Tibial nerve (tissue), 4 donors: ENCODE measurements around the gene NDUFS5. TPM values are rescaled to one million over a fixed set of nuclear protein-coding genes. Genes with fewer than 3 reads are reported as not detected.
"Not testable (repeated sequence)": the region's sequence is repeated elsewhere in the genome, so short reads cannot be mapped to it uniquely, and the experiment has no call there.

ENCODE experiments used
- DNase-seq, 2 donors: peaks; one replicate each; pipeline ENCODE4 v3.0.0-alpha.2; 2019; ENCODE audit warnings: low spot score in 2 of 2
- H3K27ac ChIP-seq, 4 donors: fragments of 200-600 bp; sonication (generic) in 3 of 4; one replicate each; pipeline ENCODE4 v1.5.1; 2017 to 2019; ENCODE audit warnings: mild to moderate bottlenecking in 1 of 4
- H3K27me3 ChIP-seq, 2 donors: fragments of 200-600 bp; sonication (generic) in 1 of 2; one replicate each; pipeline versions ENCODE4 v1.5.1 to v1.6.0; 2017 to 2019
- H3K36me3 ChIP-seq, 3 donors: fragments of 200-600 bp; sonication (generic); one replicate each; pipeline ENCODE4 v1.5.1; 2018 to 2019
- H3K4me1 ChIP-seq, 4 donors: fragments of 200-600 bp; sonication (generic) in 3 of 4; one replicate each; pipeline ENCODE4 v1.5.1; 2017 to 2019
- H3K4me3 ChIP-seq, 4 donors: fragments of 200-600 bp; sonication (generic) in 3 of 4; one replicate each; pipeline ENCODE4 v1.5.1; 2017 to 2019; ENCODE audit warnings: mild to moderate bottlenecking in 1 of 4, moderate library complexity in 1 of 4
- H3K9me3 ChIP-seq, 4 donors: fragments of 200-600 bp; sonication (generic) in 3 of 4; one replicate each; pipeline ENCODE4 v1.5.1; 2017 to 2019
- EP300 ChIP-seq, 2 donors: sonication (generic); formaldehyde crosslinking; IDR thresholded peaks; one replicate each; pipeline ENCODE4 v1.6.1; 2017; ENCODE audit warnings: antibody characterized with exemption in 2 of 2, mild to moderate bottlenecking in 1 of 2
- POLR2A ChIP-seq, 2 donors: fragments of 450-650 bp; IDR thresholded peaks; one replicate each; pipeline ENCODE4 v1.6.1; 2017; ENCODE audit warnings: antibody characterized with exemption in 2 of 2, mild to moderate bottlenecking in 2 of 2, moderate library complexity in 2 of 2
- WGBS, 2 donors: methylation state at CpG; one replicate each; pipeline ENCODE4 v1.1.5; 2018; 5-methylcytosine and 5-hydroxymethylcytosine counted together
- total RNA-seq, 4 donors: library from RNA; depleted of rRNA; stranded (reverse); fragments of >200 nt; gene quantifications; one replicate each; pipeline ENCODE4 v1.1.0, GENCODE V29; 2016
- TF ChIP-seq, protein P1 (sequence below), 5 experiments: fragments of 200-600 bp in 3 of 5; fragments of 450-650 bp in 2 of 5; sonication (generic) in 3 of 5; IDR thresholded peaks; one replicate each; pipeline ENCODE4 v1.5.1; 2016 to 2019; ENCODE audit warnings: antibody characterized with exemption in 5 of 5, mild to moderate bottlenecking in 3 of 5, moderate library complexity in 2 of 5

NDUFS5 gene
- total RNA-seq, 4 donors from 2014 or later = 281 to 424 (median 345) TPM

DNA sequence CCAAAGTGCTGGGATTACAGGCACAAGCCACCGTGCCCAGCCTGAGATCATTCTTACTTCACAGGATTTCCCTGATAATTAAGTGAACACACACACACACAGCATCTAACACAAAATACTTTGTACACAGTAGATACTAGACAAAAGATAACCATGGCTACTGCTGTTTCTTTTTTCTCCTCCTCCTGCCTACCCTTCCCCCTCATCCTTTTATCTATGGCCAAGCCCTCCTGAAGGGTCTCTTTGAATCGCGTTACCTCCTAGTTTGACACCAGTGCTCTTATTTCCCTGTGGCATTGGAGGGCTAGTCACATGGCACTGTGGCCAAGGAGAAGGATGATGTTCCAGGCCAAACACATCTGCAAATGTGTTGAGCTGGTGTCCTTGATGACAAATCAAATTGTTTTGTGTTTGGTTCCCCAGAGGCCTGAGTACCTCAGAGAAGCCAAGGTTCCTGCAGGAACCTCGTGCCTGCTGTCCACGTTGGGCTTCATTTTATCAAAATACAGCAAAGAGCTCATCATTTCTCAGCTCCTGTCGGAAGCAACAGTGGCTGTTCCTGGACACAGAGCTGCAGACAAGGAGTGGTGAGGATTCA is 20.6 kb downstream of the NDUFS5 start:
- Histone ChIP-seq H3K4me1 (no peaks in the 10 kb centered on the region), H3K4me3 (no peak overlapping the region), H3K27me3 (no peaks in the 10 kb centered on the region), H3K9me3 (no peaks in the 10 kb centered on the region), H3K36me3 (peaks cover 0 to 81% (median 0%) of the 10 kb centered on the region in 3 donors), H3K27ac (peak overlapping the region in 3 of 4 donors; percentile 35 to 71 (median 59))
- 69 to 74% methylated on average over 6 of the region's 6 CpGs for WGBS, 2 donors
- DNase-seq = no peak
- TF ChIP-seq EP300 (IDR thresholded peaks at IDR 0.05) (no peak), POLR2A (IDR thresholded peaks at IDR 0.05) (no peak)
- TF ChIP-seq, protein P1, sequence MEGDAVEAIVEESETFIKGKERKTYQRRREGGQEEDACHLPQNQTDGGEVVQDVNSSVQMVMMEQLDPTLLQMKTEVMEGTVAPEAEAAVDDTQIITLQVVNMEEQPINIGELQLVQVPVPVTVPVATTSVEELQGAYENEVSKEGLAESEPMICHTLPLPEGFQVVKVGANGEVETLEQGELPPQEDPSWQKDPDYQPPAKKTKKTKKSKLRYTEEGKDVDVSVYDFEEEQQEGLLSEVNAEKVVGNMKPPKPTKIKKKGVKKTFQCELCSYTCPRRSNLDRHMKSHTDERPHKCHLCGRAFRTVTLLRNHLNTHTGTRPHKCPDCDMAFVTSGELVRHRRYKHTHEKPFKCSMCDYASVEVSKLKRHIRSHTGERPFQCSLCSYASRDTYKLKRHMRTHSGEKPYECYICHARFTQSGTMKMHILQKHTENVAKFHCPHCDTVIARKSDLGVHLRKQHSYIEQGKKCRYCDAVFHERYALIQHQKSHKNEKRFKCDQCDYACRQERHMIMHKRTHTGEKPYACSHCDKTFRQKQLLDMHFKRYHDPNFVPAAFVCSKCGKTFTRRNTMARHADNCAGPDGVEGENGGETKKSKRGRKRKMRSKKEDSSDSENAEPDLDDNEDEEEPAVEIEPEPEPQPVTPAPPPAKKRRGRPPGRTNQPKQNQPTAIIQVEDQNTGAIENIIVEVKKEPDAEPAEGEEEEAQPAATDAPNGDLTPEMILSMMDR (IDR thresholded peaks at IDR 0.05) = no peak

DNA sequence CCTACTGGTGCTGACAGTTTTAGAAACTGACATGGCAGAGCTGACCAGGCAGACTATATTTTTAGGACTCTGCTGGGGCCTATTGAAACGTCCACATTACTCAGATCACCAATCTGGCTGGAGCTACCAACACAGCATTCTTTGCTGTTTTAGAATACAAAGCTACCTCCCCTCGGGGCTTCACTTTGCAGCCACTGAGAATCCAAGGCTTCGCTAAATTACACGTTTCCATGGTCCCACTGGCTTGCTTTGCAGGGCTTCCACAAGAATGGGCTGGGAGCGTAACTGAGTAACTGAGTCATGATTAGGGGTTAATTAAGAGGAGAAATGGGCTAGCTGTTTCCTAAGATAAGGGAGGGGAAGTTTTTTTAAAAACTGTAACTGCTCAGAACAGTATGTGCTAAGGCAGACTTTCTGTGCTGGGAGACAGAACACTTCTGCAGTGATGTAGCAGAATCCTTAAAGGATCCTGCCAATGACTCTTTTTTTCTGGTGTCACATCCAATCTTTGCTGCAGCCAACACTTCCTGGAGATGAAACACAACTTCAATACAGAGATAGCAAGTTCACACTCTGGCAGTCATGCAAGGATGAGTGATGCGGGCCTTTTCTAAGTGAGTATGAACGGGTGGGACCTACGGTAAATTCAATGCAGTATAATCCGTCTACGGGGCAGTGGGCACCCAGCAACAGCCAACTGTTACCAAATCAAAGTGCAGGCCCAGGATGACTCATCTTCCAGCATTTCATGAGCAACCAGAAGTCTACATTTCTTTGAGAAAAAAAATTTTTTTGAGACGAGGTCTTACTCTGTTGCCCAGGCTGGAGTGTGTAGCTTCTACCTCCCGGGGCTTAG is 21.5 kb downstream of the NDUFS5 start:
- TF ChIP-seq, protein P1 (IDR thresholded peaks at IDR 0.05) = no peak
- no peak for TF ChIP-seq POLR2A (IDR thresholded peaks at IDR 0.05)
- TF ChIP-seq EP300 (IDR thresholded peaks at IDR 0.05) = peak; percentile 27 to 67

DNA sequence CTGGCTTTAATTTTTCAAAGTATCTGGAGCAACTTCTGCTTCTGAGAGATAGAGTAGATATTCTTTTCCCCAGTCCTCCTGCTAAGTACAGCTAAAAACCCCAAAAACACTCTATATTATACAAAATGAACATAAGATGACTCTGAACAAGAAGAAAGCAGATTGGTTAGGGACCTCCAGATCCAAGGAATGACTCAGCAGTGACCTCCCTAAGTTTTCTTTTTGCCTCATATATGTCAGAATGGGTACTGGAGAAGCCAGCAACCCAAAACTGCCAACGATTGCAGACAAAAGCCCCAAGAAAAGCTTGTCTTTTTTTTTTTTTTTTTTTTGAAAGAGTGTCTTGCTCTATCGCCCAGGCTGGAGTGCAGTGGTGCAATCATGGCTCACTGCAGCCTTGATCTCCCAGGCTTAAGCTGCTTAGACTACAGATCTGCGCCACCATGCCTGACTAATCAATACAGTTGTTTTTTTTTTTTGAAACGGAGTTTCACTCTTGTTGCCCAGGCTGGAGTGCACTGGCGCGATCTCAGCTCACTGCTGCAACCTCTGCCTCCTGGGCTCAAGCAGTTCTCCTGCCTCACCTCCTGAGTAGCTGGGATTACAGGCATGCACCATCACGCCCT is 22.7 kb downstream of the NDUFS5 start:
- H3K36me3 ChIP-seq = peaks cover 0 to 60% (median 0%) of the 10 kb centered on the region in 3 donors
- no peaks in the 10 kb centered on the region for H3K4me1 ChIP-seq
- DNase-seq = no peak
- H3K27ac ChIP-seq = peak overlapping the region in 2 of 4 donors; percentile 59 to 64
- no peak overlapping the region for H3K4me3 ChIP-seq
- H3K9me3 ChIP-seq = no peaks in the 10 kb centered on the region
- TF ChIP-seq POLR2A (IDR thresholded peaks at IDR 0.05) = no peak
- TF ChIP-seq, protein P1 (IDR thresholded peaks at IDR 0.05) = no peak
- TF ChIP-seq EP300 (IDR thresholded peaks at IDR 0.05) = no peak
- 81 to 87% methylated on average over 7 of the region's 7 CpGs for WGBS, 2 donors
- no peaks in the 10 kb centered on the region for H3K27me3 ChIP-seq

More for the DNA sequence above, 21.5 kb downstream of the NDUFS5 start:
- H3K27me3 ChIP-seq = no peaks in the 10 kb centered on the region
- H3K36me3 ChIP-seq = peaks cover 0 to 72% (median 0%) of the 10 kb centered on the region in 3 donors
- H3K4me3 ChIP-seq = no peak overlapping the region
- H3K9me3 ChIP-seq = no peaks in the 10 kb centered on the region
- H3K27ac ChIP-seq = peak overlapping the region in 3 of 4 donors; percentile 35 to 71 (median 65)
- H3K4me1 ChIP-seq = no peaks in the 10 kb centered on the region
- 46 to 56% methylated on average over 12 of the region's 12 CpGs for WGBS, 2 donors
- peak in 1 of 2 donors; percentile 41 for DNase-seq

DNA sequence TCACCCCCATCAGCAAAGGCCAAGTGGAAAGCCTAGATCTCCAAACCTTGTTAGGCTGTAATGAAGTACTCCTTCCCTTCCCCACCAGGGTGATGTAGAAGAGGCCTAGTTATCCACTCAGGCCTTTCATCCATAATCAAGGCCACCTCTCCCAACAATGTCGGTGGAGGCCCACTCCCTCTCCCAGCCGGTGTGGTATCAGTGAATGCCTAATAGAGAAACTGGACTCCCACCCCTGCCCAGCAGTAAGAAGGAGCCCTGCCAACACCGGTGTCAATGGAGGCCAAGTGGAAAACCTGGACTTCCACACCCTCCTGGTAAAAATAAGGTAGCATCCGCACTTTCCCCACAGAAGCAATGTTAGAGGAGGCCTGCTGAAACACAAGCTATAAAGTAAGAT is 23.9 kb downstream of the NDUFS5 start:
- H3K27me3 ChIP-seq = no peaks in the 10 kb centered on the region
- H3K4me3 ChIP-seq = no peak overlapping the region
- no peak overlapping the region for H3K27ac ChIP-seq
- H3K36me3 ChIP-seq = peaks cover 0 to 51% (median 0%) of the 10 kb centered on the region in 3 donors
- no peaks in the 10 kb centered on the region for H3K9me3 ChIP-seq
- no peak for TF ChIP-seq EP300 (IDR thresholded peaks at IDR 0.05)
- TF ChIP-seq POLR2A (IDR thresholded peaks at IDR 0.05) = no peak
- TF ChIP-seq, protein P1 (IDR thresholded peaks at IDR 0.05) = no peak
- DNase-seq = no peak
- no peaks in the 10 kb centered on the region for H3K4me1 ChIP-seq
- 93 to 95% methylated on average over 4 of the region's 4 CpGs for WGBS, 2 donors

DNA sequence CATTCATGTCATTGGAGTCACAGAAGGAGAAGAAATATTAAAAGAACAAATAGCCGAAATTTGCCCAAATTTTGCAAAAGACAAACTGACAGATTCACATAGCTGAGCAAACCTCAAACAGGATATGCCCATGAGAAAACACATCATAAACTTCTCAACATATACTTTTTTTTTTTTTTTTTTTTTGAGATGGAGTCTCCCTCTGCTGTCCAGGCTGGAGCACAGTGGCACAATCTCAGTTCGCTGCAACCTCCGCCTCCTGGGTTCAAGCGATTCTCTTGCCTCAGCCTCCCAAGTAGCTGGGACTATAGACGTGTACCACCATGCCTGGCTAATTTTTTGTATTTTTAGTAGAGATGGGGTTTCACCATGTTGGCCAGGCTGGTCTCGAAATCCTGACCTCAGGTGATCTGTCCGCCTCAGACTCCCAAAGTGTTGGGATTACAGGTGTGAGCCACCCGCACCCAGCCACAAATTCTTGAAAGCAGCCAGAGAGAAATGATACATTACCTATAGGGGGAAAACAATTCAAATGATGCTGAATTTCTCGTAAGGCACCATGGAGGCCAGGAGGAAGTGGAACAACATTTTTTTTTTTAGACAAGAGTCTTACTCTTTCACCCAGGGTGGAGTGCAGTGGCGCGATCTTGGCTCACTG is 25.2 kb downstream of the NDUFS5 start:
- not testable (repeated sequence) for H3K4me3 ChIP-seq, H3K9me3 ChIP-seq, DNase-seq, H3K27ac ChIP-seq, H3K4me1 ChIP-seq, H3K27me3 ChIP-seq
- peaks cover 0 to 41% (median 0%) of the 10 kb centered on the region in 3 donors for H3K36me3 ChIP-seq
- WGBS, 2 donors = 85 to 89% methylated on average over 11 of the region's 11 CpGs
